Measurements from ENCODE around the gene GCSAM. TPM values are rescaled to one million over a fixed set of nuclear protein-coding genes. Genes with fewer than 3 reads are reported as not detected.

The GCSAM gene
- total RNA-seq, 6 donors from 2014 or later = 0.31 to 0.81 (median 0.52) TPM; not detected in 2

DNA sequence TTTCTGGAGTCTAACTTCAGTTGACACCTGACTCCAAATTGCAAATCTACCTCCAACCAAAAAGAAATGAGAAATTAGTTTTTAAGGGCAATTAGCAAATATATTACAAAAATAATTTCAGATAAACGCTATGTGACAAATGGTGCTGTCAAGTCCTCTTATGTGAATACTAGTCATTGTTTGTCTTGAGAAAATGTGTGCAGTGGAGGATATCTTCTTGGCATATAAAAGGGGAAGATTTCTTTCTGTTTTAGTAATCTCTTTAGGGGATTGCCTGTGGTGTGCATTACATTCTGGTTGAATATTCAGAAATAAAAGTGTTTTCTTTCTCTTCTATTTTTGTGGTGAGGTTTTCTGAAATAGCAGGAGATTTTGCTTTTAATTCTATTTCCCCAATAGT lies 3.0 kb upstream of the GCSAM start:
- Histone ChIP-seq H3K27ac (no peak overlapping the region), H3K27me3 (no peaks in the 10 kb centered on the region), H3K4me1 (peaks cover 0 to 7% (median 0%) of the 10 kb centered on the region in 4 donors), H3K4me3 (no peak overlapping the region), H3K36me3 (no peaks in the 10 kb centered on the region), H3K9me3 (no peaks in the 10 kb centered on the region)
- WGBS, 2 donors = 69 to 72% methylated on average over 1 of the region's 1 CpG
- DNase-seq (no peak), ATAC-seq (ENCODE audit: low FRiP score in 2 of 2) (peak in 1 of 2 donors; percentile 59)
- no peak for TF ChIP-seq POLR2A (IDR thresholded peaks at IDR 0.05)
- TF ChIP-seq EP300 (IDR thresholded peaks at IDR 0.05) = no peak
- no peak for TF ChIP-seq POLR2AphosphoS5 (IDR thresholded peaks at IDR 0.05)
- TF ChIP-seq, protein P1, sequence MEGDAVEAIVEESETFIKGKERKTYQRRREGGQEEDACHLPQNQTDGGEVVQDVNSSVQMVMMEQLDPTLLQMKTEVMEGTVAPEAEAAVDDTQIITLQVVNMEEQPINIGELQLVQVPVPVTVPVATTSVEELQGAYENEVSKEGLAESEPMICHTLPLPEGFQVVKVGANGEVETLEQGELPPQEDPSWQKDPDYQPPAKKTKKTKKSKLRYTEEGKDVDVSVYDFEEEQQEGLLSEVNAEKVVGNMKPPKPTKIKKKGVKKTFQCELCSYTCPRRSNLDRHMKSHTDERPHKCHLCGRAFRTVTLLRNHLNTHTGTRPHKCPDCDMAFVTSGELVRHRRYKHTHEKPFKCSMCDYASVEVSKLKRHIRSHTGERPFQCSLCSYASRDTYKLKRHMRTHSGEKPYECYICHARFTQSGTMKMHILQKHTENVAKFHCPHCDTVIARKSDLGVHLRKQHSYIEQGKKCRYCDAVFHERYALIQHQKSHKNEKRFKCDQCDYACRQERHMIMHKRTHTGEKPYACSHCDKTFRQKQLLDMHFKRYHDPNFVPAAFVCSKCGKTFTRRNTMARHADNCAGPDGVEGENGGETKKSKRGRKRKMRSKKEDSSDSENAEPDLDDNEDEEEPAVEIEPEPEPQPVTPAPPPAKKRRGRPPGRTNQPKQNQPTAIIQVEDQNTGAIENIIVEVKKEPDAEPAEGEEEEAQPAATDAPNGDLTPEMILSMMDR (IDR thresholded peaks at IDR 0.05) = no peak

DNA sequence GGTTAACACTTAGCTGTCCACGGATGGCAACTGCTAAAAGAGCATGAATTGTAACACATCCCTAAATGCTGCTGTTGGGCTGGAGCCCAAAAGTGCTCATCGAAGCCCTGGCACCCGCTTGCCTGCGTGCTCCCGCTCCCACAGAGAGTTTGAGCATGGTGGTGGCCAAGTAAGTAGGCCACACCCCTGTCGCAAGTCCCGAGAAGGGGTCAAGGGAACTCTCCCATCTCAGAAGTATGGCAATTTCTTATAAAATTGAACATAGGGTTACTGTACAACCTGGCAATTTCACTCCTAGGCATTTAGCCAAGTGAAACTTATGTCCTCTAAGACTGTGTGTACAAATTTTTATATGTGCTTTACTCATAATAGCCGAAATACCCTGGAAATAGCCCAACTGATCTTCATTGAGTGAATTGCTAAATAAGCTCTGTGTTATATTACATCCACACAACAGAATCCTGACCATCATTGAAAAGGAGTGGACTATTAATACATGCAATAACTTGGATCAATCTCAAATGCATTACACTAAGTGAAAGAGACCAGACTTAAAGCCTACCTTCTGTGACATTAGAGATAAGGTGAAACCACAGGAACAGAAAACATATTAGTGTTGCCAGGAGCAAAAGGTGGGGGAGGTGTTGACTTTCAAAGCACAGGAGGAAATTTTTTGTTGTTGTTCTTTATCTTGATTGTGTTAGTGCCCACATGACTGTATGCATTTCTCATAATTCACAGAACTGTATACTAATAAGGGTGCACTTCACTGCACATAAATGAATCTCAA lies 1.5 kb upstream of the GCSAM start:
- Histone ChIP-seq H3K4me3 (no peak overlapping the region), H3K4me1 (peaks cover 0 to 7% (median 0%) of the 10 kb centered on the region in 4 donors), H3K36me3 (no peaks in the 10 kb centered on the region), H3K9me3 (no peaks in the 10 kb centered on the region), H3K27me3 (no peaks in the 10 kb centered on the region), H3K27ac (no peak overlapping the region)
- no peak for ATAC-seq (ENCODE audit: low FRiP score in 2 of 2)
- DNase-seq = peak in 1 of 2 donors; percentile 11
- TF ChIP-seq POLR2A (IDR thresholded peaks at IDR 0.05) (no peak), POLR2AphosphoS5 (IDR thresholded peaks at IDR 0.05) (no peak), EP300 (IDR thresholded peaks at IDR 0.05) (no peak)
- TF ChIP-seq, protein P1 (IDR thresholded peaks at IDR 0.05) = no peak
- WGBS, 2 donors = 66 to 67% methylated on average over 8 of the region's 8 CpGs

DNA sequence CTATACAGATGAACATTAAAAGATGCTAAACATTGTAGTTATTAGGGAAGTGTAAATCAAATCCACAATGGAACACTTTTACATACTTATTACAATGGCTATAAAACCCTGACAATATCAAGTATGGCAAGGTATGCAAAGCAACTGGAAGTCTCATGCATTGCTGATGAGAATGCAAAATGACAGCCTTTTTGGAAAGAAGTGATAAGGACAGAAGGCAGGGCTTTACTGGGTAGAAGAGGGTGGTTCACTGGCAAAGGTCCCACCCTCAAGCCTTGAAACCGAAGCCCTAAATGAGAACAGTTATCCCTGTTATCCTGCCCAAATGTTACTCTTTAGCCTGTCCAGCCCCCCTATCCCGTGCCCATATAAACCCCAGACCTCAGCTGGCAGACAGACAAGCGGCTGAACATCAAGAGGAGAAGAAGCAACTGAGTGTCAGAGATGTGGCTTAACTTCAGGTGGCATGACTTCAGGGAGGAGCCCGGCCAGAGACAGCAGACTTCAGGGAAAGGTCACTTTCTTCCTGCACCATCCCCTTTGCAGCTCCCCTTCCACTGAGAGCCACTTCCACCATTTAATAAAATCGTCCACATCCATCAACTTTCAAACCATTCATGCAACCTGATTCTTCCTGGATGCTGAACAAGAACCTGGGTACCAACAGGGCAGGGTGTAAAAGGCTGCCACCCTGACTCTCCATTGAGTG lies 732 bp upstream of the GCSAM start:
- TF ChIP-seq EP300 (IDR thresholded peaks at IDR 0.05) (no peak), POLR2AphosphoS5 (IDR thresholded peaks at IDR 0.05) (no peak), POLR2A (IDR thresholded peaks at IDR 0.05) (no peak)
- TF ChIP-seq, protein P1 (IDR thresholded peaks at IDR 0.05) = no peak
- 86 to 89% methylated on average over 5 of the region's 5 CpGs for WGBS, 2 donors
- no peak for ATAC-seq (ENCODE audit: low FRiP score in 2 of 2)
- H3K4me3 ChIP-seq = no peak overlapping the region
- no peaks in the 10 kb centered on the region for H3K9me3 ChIP-seq
- DNase-seq = no peak
- no peaks in the 10 kb centered on the region for H3K27me3 ChIP-seq
- no peaks in the 10 kb centered on the region for H3K36me3 ChIP-seq
- peaks cover 0 to 7% (median 0%) of the 10 kb centered on the region in 4 donors for H3K4me1 ChIP-seq
- no peak overlapping the region for H3K27ac ChIP-seq

DNA sequence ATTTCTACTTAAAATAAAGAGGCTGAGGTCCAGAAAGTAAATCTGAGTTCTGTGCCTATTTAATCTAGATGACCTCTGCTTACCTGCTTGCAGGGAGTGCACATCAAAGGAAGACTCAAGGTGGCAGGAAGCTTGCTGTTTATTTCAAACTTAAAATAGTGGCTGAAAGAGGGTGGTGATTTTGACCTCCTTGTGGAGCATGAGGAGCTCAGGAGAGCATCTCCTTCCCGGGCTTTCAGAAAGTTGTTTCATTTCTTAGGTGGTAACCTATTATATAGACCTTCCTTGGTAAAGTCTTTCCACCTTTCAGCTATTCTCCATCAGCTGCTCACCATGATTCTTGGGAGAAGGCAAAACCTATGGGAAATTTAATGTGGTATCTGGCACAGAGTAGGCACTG lies 494 bp downstream of the GCSAM start:
- Histone ChIP-seq H3K4me3 (no peak overlapping the region), H3K27me3 (no peaks in the 10 kb centered on the region), H3K9me3 (no peaks in the 10 kb centered on the region), H3K36me3 (no peaks in the 10 kb centered on the region), H3K27ac (no peak overlapping the region), H3K4me1 (peaks cover 0 to 5% (median 0%) of the 10 kb centered on the region in 4 donors)
- DNase-seq (no peak), ATAC-seq (ENCODE audit: low FRiP score in 2 of 2) (no peak)
- TF ChIP-seq, protein P1 (IDR thresholded peaks at IDR 0.05) = no peak
- TF ChIP-seq POLR2A (IDR thresholded peaks at IDR 0.05) (no peak), EP300 (IDR thresholded peaks at IDR 0.05) (no peak), POLR2AphosphoS5 (IDR thresholded peaks at IDR 0.05) (no peak)
- 58 to 68% methylated on average over 1 of the region's 1 CpG for WGBS, 2 donors

Measured in upper lobe of left lung (tissue), 6 donors.